ENCODE data around the gene POLR2B.
"Not testable (repeated sequence)": the region's sequence is repeated elsewhere in the genome, so short reads cannot be mapped to it uniquely, and the experiment has no call there.

Gene POLR2B

DNA sequence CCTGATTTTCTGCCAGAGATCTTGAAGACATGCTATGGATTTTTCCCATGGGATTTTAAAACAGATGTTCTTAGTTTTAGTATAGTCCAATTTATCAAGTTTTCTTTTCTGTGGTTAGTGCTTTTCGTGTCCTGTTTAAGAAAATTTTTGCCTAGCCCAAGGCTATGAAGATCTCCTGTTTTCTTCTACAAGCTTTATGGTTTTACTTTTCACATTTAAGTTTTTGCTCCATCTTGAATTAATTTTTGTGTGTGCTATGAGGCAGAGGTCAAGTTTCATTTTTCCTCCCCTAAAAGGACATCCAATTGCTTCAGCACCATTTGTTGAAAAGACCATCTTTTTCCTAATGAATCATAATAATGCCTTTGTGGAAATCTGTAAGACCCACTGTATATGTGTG lies 65.6 kb downstream of the POLR2B start:
- Histone ChIP-seq H4K20me1 (ENCODE audit: low read depth, low read length) (no peaks in the 10 kb centered on the region), H3K27ac (ENCODE audit: low read depth, low read length) (no peak overlapping the region), H3F3A (ENCODE audit: insufficient read depth) (no peaks in the 10 kb centered on the region), H3K36me3 (ENCODE audit: low read length) (no peaks in the 10 kb centered on the region), H3K79me2 (ENCODE audit: insufficient read depth, low read length) (no peaks in the 10 kb centered on the region), H3K4me2 (ENCODE audit: low read depth, low read length, poor library complexity, severe bottlenecking) (no peak overlapping the region), H3K9ac (ENCODE audit: low read length) (no peak overlapping the region), H2AFZ (ENCODE audit: low read depth, low read length, severe bottlenecking) (no peak overlapping the region), H3K9me3 (ENCODE audit: insufficient read depth, low read length) (no peaks in the 10 kb centered on the region), H3K9me2 (replicated peaks; ENCODE audit: insufficient read depth, low read length) (no peaks in the 10 kb centered on the region), H3K4me3 (ENCODE audit: insufficient read depth, low read length, poor library complexity, severe bottlenecking) (no peak overlapping the region), H3K27me3 (ENCODE audit: low read length) (no peaks in the 10 kb centered on the region)
- TF ChIP-seq EZH2phosphoT487 (conservative IDR thresholded peaks at IDR 0.05; ENCODE audit: low read length), result no peak
- TF ChIP-seq, protein P1, sequence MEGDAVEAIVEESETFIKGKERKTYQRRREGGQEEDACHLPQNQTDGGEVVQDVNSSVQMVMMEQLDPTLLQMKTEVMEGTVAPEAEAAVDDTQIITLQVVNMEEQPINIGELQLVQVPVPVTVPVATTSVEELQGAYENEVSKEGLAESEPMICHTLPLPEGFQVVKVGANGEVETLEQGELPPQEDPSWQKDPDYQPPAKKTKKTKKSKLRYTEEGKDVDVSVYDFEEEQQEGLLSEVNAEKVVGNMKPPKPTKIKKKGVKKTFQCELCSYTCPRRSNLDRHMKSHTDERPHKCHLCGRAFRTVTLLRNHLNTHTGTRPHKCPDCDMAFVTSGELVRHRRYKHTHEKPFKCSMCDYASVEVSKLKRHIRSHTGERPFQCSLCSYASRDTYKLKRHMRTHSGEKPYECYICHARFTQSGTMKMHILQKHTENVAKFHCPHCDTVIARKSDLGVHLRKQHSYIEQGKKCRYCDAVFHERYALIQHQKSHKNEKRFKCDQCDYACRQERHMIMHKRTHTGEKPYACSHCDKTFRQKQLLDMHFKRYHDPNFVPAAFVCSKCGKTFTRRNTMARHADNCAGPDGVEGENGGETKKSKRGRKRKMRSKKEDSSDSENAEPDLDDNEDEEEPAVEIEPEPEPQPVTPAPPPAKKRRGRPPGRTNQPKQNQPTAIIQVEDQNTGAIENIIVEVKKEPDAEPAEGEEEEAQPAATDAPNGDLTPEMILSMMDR (IDR thresholded peaks at IDR 0.05; ENCODE audit: insufficient read depth, low read length, poor library complexity, severe bottlenecking), result no peak

DNA sequence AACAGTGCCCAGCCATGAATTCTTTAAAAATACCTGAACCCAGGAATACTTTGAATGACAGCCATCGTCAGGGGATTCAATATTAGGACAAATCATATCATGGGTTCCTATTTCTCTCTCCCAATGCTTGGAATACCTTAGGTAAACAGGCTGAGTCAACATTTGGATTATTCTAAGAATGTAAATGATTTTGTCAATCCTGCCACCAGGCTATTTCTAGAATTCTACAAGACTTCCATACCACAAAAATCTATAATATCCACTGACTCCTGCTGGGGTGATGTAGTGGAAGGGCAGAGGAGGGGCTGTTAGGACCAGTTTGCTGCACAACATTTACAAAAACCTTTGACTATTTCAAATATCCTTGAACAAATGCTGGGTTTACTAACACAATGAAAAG lies 66.3 kb downstream of the POLR2B start:
- Histone ChIP-seq H3K36me3 (ENCODE audit: low read length) (no peaks in the 10 kb centered on the region), H3F3A (ENCODE audit: insufficient read depth) (no peaks in the 10 kb centered on the region), H3K27me3 (ENCODE audit: low read length) (no peaks in the 10 kb centered on the region), H3K4me3 (ENCODE audit: insufficient read depth, low read length, poor library complexity, severe bottlenecking) (no peak overlapping the region), H3K27ac (ENCODE audit: low read depth, low read length) (no peak overlapping the region), H2AFZ (ENCODE audit: low read depth, low read length, severe bottlenecking) (no peak overlapping the region), H3K9me2 (replicated peaks; ENCODE audit: insufficient read depth, low read length) (no peaks in the 10 kb centered on the region), H3K79me2 (ENCODE audit: insufficient read depth, low read length) (no peaks in the 10 kb centered on the region), H4K20me1 (ENCODE audit: low read depth, low read length) (no peaks in the 10 kb centered on the region), H3K9ac (ENCODE audit: low read length) (no peak overlapping the region), H3K9me3 (ENCODE audit: insufficient read depth, low read length) (no peaks in the 10 kb centered on the region), H3K4me2 (ENCODE audit: low read depth, low read length, poor library complexity, severe bottlenecking) (no peak overlapping the region)
- TF ChIP-seq, protein P1 (IDR thresholded peaks at IDR 0.05; ENCODE audit: insufficient read depth, low read length, poor library complexity, severe bottlenecking), result no peak
- no peak for TF ChIP-seq EZH2phosphoT487 (conservative IDR thresholded peaks at IDR 0.05; ENCODE audit: low read length)

DNA sequence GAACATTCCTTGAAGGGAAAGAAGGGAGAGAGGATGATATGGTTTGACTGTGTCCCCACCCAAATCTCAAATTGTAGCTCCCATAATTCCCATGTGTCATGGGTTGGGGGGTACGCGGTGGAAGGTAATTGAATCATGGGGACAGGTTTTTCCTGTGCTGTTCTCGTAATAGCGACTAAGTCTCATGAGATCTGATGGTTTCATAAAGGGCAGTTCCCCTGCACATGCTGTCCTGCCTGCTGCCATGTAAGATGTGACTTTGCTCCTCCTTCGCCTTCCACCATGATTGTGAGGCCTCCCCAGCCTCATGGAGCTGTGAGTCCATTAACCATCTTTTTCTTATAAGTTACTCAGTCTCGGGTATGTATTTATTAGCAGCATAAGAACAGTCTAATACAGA lies 68.3 kb downstream of the POLR2B start:
- H3F3A ChIP-seq (ENCODE audit: insufficient read depth); H3K27me3 ChIP-seq (ENCODE audit: low read length); H4K20me1 ChIP-seq (ENCODE audit: low read depth, low read length); H3K79me2 ChIP-seq (ENCODE audit: insufficient read depth, low read length); H3K9me2 ChIP-seq (replicated peaks; ENCODE audit: insufficient read depth, low read length); H2AFZ ChIP-seq (ENCODE audit: low read depth, low read length, severe bottlenecking); H3K27ac ChIP-seq (ENCODE audit: low read depth, low read length); H3K36me3 ChIP-seq (ENCODE audit: low read length); H3K4me2 ChIP-seq (ENCODE audit: low read depth, low read length, poor library complexity, severe bottlenecking); H3K9ac ChIP-seq (ENCODE audit: low read length); H3K4me3 ChIP-seq (ENCODE audit: insufficient read depth, low read length, poor library complexity, severe bottlenecking); H3K9me3 ChIP-seq (ENCODE audit: insufficient read depth, low read length): not testable (repeated sequence)

DNA sequence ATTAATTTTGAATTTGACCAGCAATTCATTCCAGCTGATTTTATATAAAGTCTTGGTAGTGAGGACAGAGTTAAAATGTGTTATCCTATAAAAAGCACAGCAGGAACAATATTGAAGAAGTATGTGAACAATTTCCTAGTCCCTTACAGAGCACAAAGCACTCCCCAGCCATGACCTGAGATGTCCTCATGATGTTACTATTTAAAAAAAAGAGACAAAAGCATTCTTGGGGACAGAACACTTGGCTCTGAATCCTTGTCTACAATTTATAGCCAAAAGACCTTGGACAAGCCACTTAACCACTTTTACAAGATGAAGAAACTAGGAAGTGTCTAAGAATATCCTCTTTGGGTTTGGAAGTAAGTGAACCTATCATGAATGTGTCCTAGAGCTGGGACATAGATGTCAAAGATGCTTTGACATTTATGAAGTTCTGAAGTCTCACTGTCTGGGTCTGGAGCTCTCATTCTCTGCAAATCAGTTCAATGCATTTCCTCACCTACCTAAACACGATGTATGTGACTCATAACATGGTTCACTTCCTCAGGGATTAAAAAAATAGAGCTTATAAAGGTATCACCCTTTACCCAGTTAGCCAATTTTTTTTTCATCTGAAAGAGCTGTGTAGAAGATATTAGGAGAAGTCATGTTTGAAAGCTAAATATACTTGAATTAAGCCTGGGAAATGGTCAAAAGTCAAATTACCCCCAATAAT lies 70.1 kb downstream of the POLR2B start:
- Histone ChIP-seq H3K9ac (ENCODE audit: low read length) (no peak overlapping the region), H3K27me3 (ENCODE audit: low read length) (no peaks in the 10 kb centered on the region), H3K36me3 (ENCODE audit: low read length) (no peaks in the 10 kb centered on the region), H3K4me2 (ENCODE audit: low read depth, low read length, poor library complexity, severe bottlenecking) (no peak overlapping the region), H3K9me3 (ENCODE audit: insufficient read depth, low read length) (no peaks in the 10 kb centered on the region), H3K79me2 (ENCODE audit: insufficient read depth, low read length) (no peaks in the 10 kb centered on the region), H3K27ac (ENCODE audit: low read depth, low read length) (no peak overlapping the region), H3K4me3 (ENCODE audit: insufficient read depth, low read length, poor library complexity, severe bottlenecking) (no peak overlapping the region), H2AFZ (ENCODE audit: low read depth, low read length, severe bottlenecking) (no peak overlapping the region), H4K20me1 (ENCODE audit: low read depth, low read length) (no peaks in the 10 kb centered on the region), H3K9me2 (replicated peaks; ENCODE audit: insufficient read depth, low read length) (no peaks in the 10 kb centered on the region), H3F3A (ENCODE audit: insufficient read depth) (no peaks in the 10 kb centered on the region)
- no peak for TF ChIP-seq EZH2phosphoT487 (conservative IDR thresholded peaks at IDR 0.05; ENCODE audit: low read length)
- TF ChIP-seq, protein P1 (IDR thresholded peaks at IDR 0.05; ENCODE audit: insufficient read depth, low read length, poor library complexity, severe bottlenecking), result no peak
